Naive thymus-derived CD8-positive, alpha-beta T cell (primary cell): ENCODE measurements around the gene CD302. TPM values are rescaled to one million over a fixed set of nuclear protein-coding genes. Genes with fewer than 3 reads are reported as not detected.
"Not testable (repeated sequence)": the region's sequence is repeated elsewhere in the genome, so short reads cannot be mapped to it uniquely, and the experiment has no call there.

Experiments used
- ATAC-seq, 2 donors: fragments of 150-1000 bp; cut with Tn5 transposase in 1 of 2; sonication (Bioruptor Pico), chemical (Tn5 transposase) in 1 of 2; 1 replicate in 1 of 2; 2 replicates in 1 of 2; pipeline ENCODE4 v1.10.0; 2021; ENCODE audit warnings: mild to moderate bottlenecking in 2 of 2, moderate library complexity in 2 of 2
- POLR2A ChIA-PET: fragments of 350-600 bp; sonication (Branson Sonifier 250); formaldehyde crosslinking; loops from one replicate; lab custom pipeline; 2021; ENCODE audit warnings: antibody characterized with exemption; lab: Charles Lee
- DNase-seq, 10 donors: peaks; one replicate each; pipeline versions ENCODE4 v3.0.0 to v3.0.0-alpha.2; 2020 to 2022
- H3K27ac Mint-ChIP-seq, 10 donors: one replicate each; pipeline ENCODE4 v1.8.0; 2020 to 2022; ENCODE audit warnings: mild to moderate bottlenecking in 10 of 10, mixed read lengths in 10 of 10, moderate library complexity in 4 of 10, inconsistent platforms in 1 of 10
- H3K27me3 Mint-ChIP-seq, 5 donors: one replicate each; pipeline ENCODE4 v1.8.0; 2021 to 2022; ENCODE audit warnings: mixed read lengths in 5 of 5
- H3K36me3 Mint-ChIP-seq, 3 donors: one replicate each; pipeline ENCODE4 v1.8.0; 2020 to 2022; ENCODE audit warnings: mixed read lengths in 3 of 3, mild to moderate bottlenecking in 2 of 3, inconsistent platforms in 1 of 3
- H3K4me1 Mint-ChIP-seq, 4 donors: one replicate each; pipeline ENCODE4 v1.8.0; 2021 to 2022; ENCODE audit warnings: mixed read lengths in 4 of 4
- H3K4me3 Mint-ChIP-seq, 10 donors: one replicate each; pipeline ENCODE4 v1.8.0; 2020 to 2022; ENCODE audit warnings: mild to moderate bottlenecking in 10 of 10, mixed read lengths in 10 of 10, moderate library complexity in 6 of 10, inconsistent platforms in 1 of 10
- H3K9me3 Mint-ChIP-seq, 9 donors: one replicate each; pipeline ENCODE4 v1.8.0; 2020 to 2022; ENCODE audit warnings: mixed read lengths in 9 of 9, mild to moderate bottlenecking in 3 of 9, inconsistent platforms in 1 of 9, moderate library complexity in 1 of 9
- polyA plus RNA-seq, 3 donors: library from polyadenylated mRNA; unstranded; fragments of 300-500 nt; fragmentation: Illumina TruSeq; gene quantifications; one replicate each; pipeline ENCODE4 v1.2.3, GENCODE V29; 2021
- total RNA-seq, 8 experiments: library from RNA in 2 of 8; stranded (reverse) in 2 of 8; gene quantifications; one replicate each; pipeline ENCODE4 v1.2.3 and lab custom pipeline; 2021 to 2026

Gene CD302
- total RNA-seq (1 to 10 TPM; 1.3 to 1.8 TPM), polyA plus RNA-seq (under 1 TPM; 0.19 to 0.82 (median 0.34) TPM), total RNA-seq (lab: John Stamatoyannopoulos, UW) (0.34 to 2.8 (median 1.2) reads per million in 6 experiments)

DNA sequence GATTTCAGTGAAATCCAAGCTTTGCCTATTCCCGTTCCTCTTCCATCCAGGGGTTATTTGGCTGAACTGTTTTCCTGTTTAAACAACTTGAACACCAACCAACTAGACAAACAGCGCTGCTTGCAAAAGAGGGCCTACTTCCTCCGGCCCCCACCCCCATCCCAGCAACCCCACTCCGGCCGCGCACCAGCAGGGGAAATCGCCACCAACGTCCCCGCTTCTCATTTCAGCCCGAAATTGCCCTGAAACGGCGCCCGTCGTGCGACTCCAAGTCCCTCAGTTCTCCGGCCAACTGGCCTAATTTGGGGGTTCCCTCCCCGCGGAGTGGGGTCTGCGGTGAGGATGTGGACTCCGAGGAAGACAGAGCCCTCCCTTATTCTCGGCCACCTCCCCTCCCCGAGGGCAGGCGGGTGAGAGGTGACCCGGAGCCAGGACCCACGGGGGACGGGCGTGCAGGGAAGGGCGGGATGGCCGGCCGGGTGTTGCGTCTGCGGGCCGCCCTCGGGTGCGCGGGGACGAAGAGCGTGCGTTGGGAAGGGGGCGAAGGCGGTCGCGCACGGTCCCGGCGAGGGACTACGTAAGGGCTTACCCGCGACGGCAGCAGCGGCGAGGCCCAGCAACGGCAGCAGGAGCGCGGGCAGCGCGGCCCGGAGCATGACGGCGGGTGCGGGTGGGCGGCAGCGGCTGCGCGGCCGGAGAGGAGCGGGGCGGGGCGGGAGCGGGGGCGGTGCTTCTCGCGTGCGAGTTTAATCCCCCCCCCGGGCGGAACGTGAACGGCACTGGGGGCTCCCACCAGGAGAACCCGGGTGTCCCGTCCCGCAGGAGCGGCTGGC, at the start of gene CD302:
Gene CD302 (minus strand): TSS at position 666 of the 833 bp plus-strand sequence. CDS start 10 bp downstream, at position 656.
- peak; percentile 76 to 85 for ATAC-seq
- Mint-ChIP-seq H3K4me1 (peaks cover 5 to 43% (median 24%) of the 10 kb centered on the region in 4 donors), H3K9me3 (no peaks in the 10 kb centered on the region), H3K27ac (peak within 1 kb of the TSS in 7 of 10 donors; percentile 11 to 87 (median 39)), H3K27me3 (peaks cover 0 to 14% (median 4%) of the 10 kb centered on the region in 5 donors), H3K4me3 (peak within 1 kb of the TSS; percentile 76 to 90 (median 84)), H3K36me3 (no peaks in the 10 kb centered on the region)
- peak; percentile 3 to 66 (median 26) for DNase-seq
- POLR2A ChIA-PET, result interaction anchor here (0.9 kb wide), 1 partner anchor 106 kb away, joined by 5 read pairs; no protein-coding TSS in a partner anchor

DNA sequence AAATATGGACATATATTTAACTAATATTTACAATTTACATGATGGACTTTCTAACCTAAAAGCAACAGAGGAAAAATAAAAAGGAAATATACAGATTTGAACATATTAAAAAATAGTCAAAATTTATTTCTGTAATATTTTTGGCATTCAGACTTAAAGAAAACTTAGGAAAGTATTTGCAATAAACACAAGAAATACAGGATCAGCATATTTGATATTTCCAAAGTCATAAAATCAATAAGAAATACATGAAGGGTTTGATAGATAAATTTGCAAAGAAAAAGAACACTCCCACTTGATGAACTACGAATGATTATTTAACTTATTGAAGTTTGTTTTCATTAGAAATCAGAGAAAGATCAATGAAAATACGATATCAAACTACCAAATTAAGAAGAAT, 48.6 kb upstream of the CD302 start:
- POLR2A ChIA-PET, result no interaction called here
- H3K36me3 Mint-ChIP-seq, result peaks cover 15 to 78% (median 45%) of the 10 kb centered on the region in 3 donors

GRCh38 chr2:159840616-159841015, 42.6 kb upstream of the CD302 start:
- peaks cover 0 to 2% (median under 1%) of the 10 kb centered on the region in 4 donors for H3K4me1 Mint-ChIP-seq
- H3K27me3 Mint-ChIP-seq, result no peaks in the 10 kb centered on the region
- H3K4me3 Mint-ChIP-seq, result no peak overlapping the region
- H3K9me3 Mint-ChIP-seq, result no peaks in the 10 kb centered on the region
- DNase-seq (no peak), ATAC-seq (no peak)
- peaks cover 0 to 72% (median 42%) of the 10 kb centered on the region in 3 donors for H3K36me3 Mint-ChIP-seq
- POLR2A ChIA-PET, result no interaction called here
- H3K27ac Mint-ChIP-seq, result no peak overlapping the region

More for the DNA sequence above, 48.6 kb upstream of the CD302 start:
- peaks cover 0 to 2% (median 0%) of the 10 kb centered on the region in 4 donors for H3K4me1 Mint-ChIP-seq
- no peaks in the 10 kb centered on the region for H3K27me3 Mint-ChIP-seq
- H3K27ac Mint-ChIP-seq, result no peak overlapping the region
- no peak for DNase-seq
- H3K9me3 Mint-ChIP-seq, result no peaks in the 10 kb centered on the region
- no peak for ATAC-seq
- H3K4me3 Mint-ChIP-seq, result no peak overlapping the region

DNA sequence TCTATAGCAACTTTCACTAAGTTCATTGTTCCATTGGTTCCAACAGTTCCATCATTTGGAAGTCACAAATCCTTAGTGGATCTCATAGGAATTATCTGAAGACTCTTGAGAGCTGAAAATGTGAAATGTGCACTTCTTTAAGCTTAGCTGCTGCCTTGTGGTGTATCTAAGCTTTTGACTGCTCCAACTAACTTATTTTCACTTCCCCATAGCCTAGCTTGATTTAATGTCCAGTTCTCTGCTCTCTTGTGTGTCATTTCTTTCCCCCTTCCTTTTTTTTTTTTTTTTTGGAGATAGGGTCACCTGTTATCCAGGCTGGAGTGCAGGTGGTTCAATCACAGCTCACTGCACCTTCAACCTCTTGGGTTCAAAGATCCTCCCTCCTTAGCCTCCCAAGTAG, 34.9 kb upstream of the CD302 start:
- H3K36me3 Mint-ChIP-seq, result peaks cover 35 to 82% (median 76%) of the 10 kb centered on the region in 3 donors
- POLR2A ChIA-PET, result no interaction called here
- ATAC-seq, result no peak

DNA sequence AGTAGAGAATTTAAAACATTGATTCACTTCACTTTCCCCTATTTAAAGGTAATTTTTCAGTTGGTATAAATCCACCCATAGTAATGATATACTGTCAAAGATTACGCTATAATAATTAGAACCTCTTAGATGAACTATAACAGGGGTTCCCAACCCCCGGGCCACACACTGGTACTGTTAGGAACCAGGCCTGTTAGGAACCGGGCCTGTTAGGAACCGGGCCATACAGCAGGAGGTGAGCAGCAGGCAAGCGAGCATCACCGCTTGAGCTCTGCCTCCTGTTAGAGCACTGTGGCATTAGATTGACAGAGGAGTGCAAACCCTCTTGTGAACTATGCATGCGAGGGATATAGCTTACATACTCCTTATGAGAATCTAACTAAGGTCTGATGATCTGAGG, 34.0 kb upstream of the CD302 start:
- POLR2A ChIA-PET, result no interaction called here
- Mint-ChIP-seq H3K27me3 (no peaks in the 10 kb centered on the region), H3K9me3 (peaks cover 0 to 8% (median 0%) of the 10 kb centered on the region in 9 donors), H3K4me3 (no peak overlapping the region), H3K4me1 (peaks cover 0 to 1% (median under 1%) of the 10 kb centered on the region in 4 donors), H3K27ac (peak overlapping the region in 1 of 10 donors; percentile 20), H3K36me3 (peaks cover 37 to 86% (median 76%) of the 10 kb centered on the region in 3 donors)
- ATAC-seq (no peak), DNase-seq (no peak)

More for the DNA sequence above, 34.9 kb upstream of the CD302 start:
- no peaks in the 10 kb centered on the region for H3K27me3 Mint-ChIP-seq
- H3K27ac Mint-ChIP-seq, result peak overlapping the region in 1 of 10 donors; percentile 61
- no peak overlapping the region for H3K4me3 Mint-ChIP-seq
- H3K9me3 Mint-ChIP-seq, result peaks cover 0 to 5% (median 0%) of the 10 kb centered on the region in 9 donors
- H3K4me1 Mint-ChIP-seq, result peaks cover 0 to 1% (median 0%) of the 10 kb centered on the region in 4 donors
- no peak for DNase-seq

GRCh38 chr2:159829376-159829775, 31.4 kb upstream of the CD302 start:
- Mint-ChIP-seq H3K27ac (peak overlapping the region in 1 of 10 donors; percentile 6), H3K4me1 (peaks cover 3 to 19% (median 13%) of the 10 kb centered on the region in 4 donors), H3K9me3 (peaks cover 0 to 8% (median 0%) of the 10 kb centered on the region in 9 donors), H3K36me3 (peaks cover 37 to 92% (median 88%) of the 10 kb centered on the region in 3 donors), H3K27me3 (no peaks in the 10 kb centered on the region), H3K4me3 (no peak overlapping the region)
- POLR2A ChIA-PET, result no interaction called here
- no peak for ATAC-seq
- no peak for DNase-seq

DNA sequence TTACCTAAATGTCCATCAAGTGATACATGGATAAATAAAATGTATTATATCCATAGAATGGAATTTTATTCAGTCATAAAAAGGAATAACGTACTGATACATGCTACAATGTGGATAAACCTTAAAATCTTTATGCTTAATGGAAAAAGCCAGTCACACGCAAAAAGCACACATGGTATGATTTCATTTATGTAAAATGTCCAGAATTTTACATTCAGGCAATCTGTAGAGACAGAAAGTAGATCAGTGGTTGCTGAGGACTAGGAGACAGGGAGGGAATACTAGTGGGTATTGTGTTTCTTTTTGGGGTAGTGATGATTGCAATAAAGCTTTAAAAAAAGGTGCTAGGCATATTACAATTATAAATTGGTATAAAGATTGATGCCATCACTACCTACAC, 30.7 kb upstream of the CD302 start:
- H3K4me1 Mint-ChIP-seq, result peaks cover 3 to 22% (median 17%) of the 10 kb centered on the region in 4 donors
- no peaks in the 10 kb centered on the region for H3K27me3 Mint-ChIP-seq
- POLR2A ChIA-PET, result no interaction called here
- H3K27ac Mint-ChIP-seq, result peak overlapping the region in 1 of 10 donors; percentile 6
- DNase-seq (no peak), ATAC-seq (no peak)
- peaks cover 31 to 93% (median 88%) of the 10 kb centered on the region in 3 donors for H3K36me3 Mint-ChIP-seq
- no peak overlapping the region for H3K4me3 Mint-ChIP-seq
- peaks cover 0 to 8% (median 0%) of the 10 kb centered on the region in 9 donors for H3K9me3 Mint-ChIP-seq

- ATAC-seq, H3K27ac Mint-ChIP-seq, DNase-seq, H3K27me3 Mint-ChIP-seq, H3K9me3 Mint-ChIP-seq, POLR2A ChIA-PET, H3K4me3 Mint-ChIP-seq: not testable (repeated sequence)
- Mint-ChIP-seq H3K4me1 (peaks cover 4 to 22% (median 17%) of the 10 kb centered on the region in 4 donors), H3K36me3 (peaks cover 9 to 93% (median 83%) of the 10 kb centered on the region in 3 donors)
Measured at GRCh38 chr2:159822478-159822833, 24.4 kb upstream of the CD302 start.

GRCh38 chr2:159821775-159822477, 23.9 kb upstream of the CD302 start:
- DNase-seq, H3K27ac Mint-ChIP-seq, ATAC-seq, POLR2A ChIA-PET, H3K9me3 Mint-ChIP-seq, H3K27me3 Mint-ChIP-seq, H3K4me3 Mint-ChIP-seq: not testable (repeated sequence)
- Mint-ChIP-seq H3K36me3 (peaks cover 9 to 93% (median 83%) of the 10 kb centered on the region in 3 donors), H3K4me1 (peaks cover 5 to 21% (median 16%) of the 10 kb centered on the region in 4 donors)

DNA sequence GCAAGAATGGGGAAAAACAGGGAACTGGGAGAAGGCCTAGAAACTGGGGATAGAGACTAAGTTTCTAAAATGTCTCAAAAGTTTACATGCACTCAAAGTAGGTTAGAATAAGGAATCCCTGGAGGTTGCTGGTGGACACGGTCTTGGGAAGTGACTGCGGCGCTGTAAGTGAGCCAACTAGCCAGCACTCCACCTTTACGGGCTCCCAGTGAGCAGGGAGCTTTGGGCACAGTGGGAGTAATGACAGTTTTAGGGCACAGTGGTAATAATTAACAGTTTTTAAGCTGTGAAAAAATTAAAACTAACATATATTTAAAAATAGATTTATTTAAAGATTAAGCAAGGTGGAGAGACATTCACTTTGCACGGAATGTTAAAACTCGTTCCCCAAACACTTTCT, 20.9 kb upstream of the CD302 start:
- H3K4me3 Mint-ChIP-seq, result no peak overlapping the region
- no peak overlapping the region for H3K27ac Mint-ChIP-seq
- H3K4me1 Mint-ChIP-seq, result peaks cover 0 to 2% (median 1%) of the 10 kb centered on the region in 4 donors
- no peaks in the 10 kb centered on the region for H3K27me3 Mint-ChIP-seq
- no peaks in the 10 kb centered on the region for H3K9me3 Mint-ChIP-seq
- DNase-seq (no peak), ATAC-seq (no peak)
- POLR2A ChIA-PET, result no interaction called here
- peaks cover 20 to 93% (median 74%) of the 10 kb centered on the region in 3 donors for H3K36me3 Mint-ChIP-seq

GRCh38 chr2:159817283-159817682, 19.3 kb upstream of the CD302 start:
- Mint-ChIP-seq H3K27ac (no peak overlapping the region), H3K4me3 (no peak overlapping the region), H3K27me3 (no peaks in the 10 kb centered on the region), H3K9me3 (no peaks in the 10 kb centered on the region), H3K4me1 (peaks cover 0 to 2% (median 1%) of the 10 kb centered on the region in 4 donors), H3K36me3 (peaks cover 29 to 93% (median 72%) of the 10 kb centered on the region in 3 donors)
- no peak for ATAC-seq
- POLR2A ChIA-PET, result no interaction called here
- DNase-seq, result no peak

DNA sequence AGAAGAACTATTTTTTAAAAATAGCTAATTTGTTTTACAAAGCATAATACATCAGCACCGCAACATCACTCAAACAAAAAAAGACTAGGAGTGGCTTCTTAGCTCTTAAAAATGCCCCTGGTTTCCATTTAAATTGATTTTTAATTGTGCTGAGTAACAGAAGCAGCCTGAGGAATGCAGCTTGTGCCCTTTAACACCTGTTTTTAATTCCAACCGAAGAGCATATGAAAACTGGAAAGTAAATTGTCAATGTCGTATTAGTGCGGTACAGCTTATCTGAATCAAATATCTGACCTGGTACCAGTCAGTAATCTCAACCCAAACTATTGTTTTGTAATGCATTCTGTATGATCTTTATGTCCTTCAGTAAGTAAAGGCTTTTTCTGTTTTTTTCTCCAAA, 13.2 kb upstream of the CD302 start:
- DNase-seq (no peak), ATAC-seq (no peak)
- H3K27me3 Mint-ChIP-seq, result no peaks in the 10 kb centered on the region
- POLR2A ChIA-PET, result no interaction called here
- H3K9me3 Mint-ChIP-seq, result no peaks in the 10 kb centered on the region
- H3K4me1 Mint-ChIP-seq, result peaks cover 0 to 2% (median 0%) of the 10 kb centered on the region in 4 donors
- H3K4me3 Mint-ChIP-seq, result no peak overlapping the region
- H3K27ac Mint-ChIP-seq, result no peak overlapping the region
- peaks cover 33 to 87% (median 58%) of the 10 kb centered on the region in 3 donors for H3K36me3 Mint-ChIP-seq
